NT2/D1 (cell line): ENCODE data around the gene CPN2.

Experiments
- SUZ12 ChIP-seq: IDR thresholded peaks from 2 replicates; pipeline ENCODE4 v1.6.1; 2011; ENCODE audit not compliant: insufficient read length, insufficient read depth; ENCODE audit errors: extremely low read depth
- ZNF274 ChIP-seq: IDR thresholded peaks from 2 replicates; pipeline ENCODE4 v1.6.1; 2011; ENCODE audit warnings: mild to moderate bottlenecking, low read depth, low read length

DNA sequence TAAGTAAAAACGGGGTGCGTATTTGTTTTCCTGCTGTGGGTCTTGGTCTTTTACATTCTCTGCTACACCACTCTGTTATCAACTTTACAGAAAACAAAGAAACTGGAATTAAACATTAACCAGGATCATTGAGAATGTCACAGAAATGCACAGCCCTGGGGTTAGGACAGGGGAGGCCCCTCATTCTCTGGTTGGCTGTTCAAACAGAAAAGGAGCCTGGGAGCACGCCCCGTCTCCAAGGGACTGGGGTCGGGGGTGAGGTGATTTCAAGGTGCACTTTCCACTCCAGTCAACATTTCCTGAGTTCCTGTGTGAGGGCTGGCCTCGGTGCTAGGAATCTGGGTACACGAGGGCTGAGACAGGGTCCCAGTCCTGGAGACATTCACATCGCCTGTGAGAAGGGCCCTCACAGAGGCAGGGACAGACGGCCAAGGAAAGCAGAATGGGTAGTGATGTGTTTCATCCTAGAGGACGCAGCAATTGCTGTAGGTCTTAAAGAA lies 30.3 kb downstream of the CPN2 start:
- no peak for TF ChIP-seq SUZ12
- no peak for TF ChIP-seq ZNF274
